Muscle of back (tissue), 13 donors: ENCODE measurements around the gene ATL3. TPM values are rescaled to one million over a fixed set of nuclear protein-coding genes. Genes with fewer than 3 reads are reported as not detected.
"Not testable (repeated sequence)": the region's sequence is repeated elsewhere in the genome, so short reads cannot be mapped to it uniquely, and the experiment has no call there.

Experiments
- DNase-seq, 3 donors: peaks; one replicate each; pipeline versions ENCODE4 v3.0.0 to v3.0.0-alpha.2; 2013
- long read RNA-seq, 9 donors: transcript quantifications; one replicate each; lab custom pipeline, GENCODE V29; 2026
- polyA plus RNA-seq, 10 donors: library from polyadenylated mRNA; unstranded; fragments of 120-200 nt; gene quantifications; one replicate each; pipeline ENCODE4 v1.2.1, GENCODE V29; 2013; ENCODE audit not compliant: insufficient read length in 10 of 10

ATL3 gene
- polyA plus RNA-seq, result 10 to 100 TPM; 14.9 to 24.1 (median 18.8) TPM
- long read RNA-seq, donor 1, full-length matches to known transcripts, result 2 of 2 reads
- long read RNA-seq, donor 1, partial matches to known transcripts, result 0 of 2 reads
- long read RNA-seq, donor 1, other reads (novel, unspliced or antisense), result 0 of 2 reads
- long read RNA-seq, donor 2, full-length matches to known transcripts, result 3 of 3 reads
- long read RNA-seq, donor 2, partial matches to known transcripts, result 0 of 3 reads
- long read RNA-seq, donor 2, other reads (novel, unspliced or antisense), result 0 of 3 reads
- long read RNA-seq, donor 3, result 0 reads
- long read RNA-seq, donor 4, full-length matches to known transcripts, result 1 of 1 reads
- long read RNA-seq, donor 4, partial matches to known transcripts, result 0 of 1 reads
- long read RNA-seq, donor 4, other reads (novel, unspliced or antisense), result 0 of 1 reads
- long read RNA-seq, donor 5, full-length matches to known transcripts, result 7 of 7 reads
- long read RNA-seq, donor 5, partial matches to known transcripts, result 0 of 7 reads
- long read RNA-seq, donor 5, other reads (novel, unspliced or antisense), result 0 of 7 reads
- long read RNA-seq, donor 6, full-length matches to known transcripts, result 6 of 6 reads
- long read RNA-seq, donor 6, partial matches to known transcripts, result 0 of 6 reads
- long read RNA-seq, donor 6, other reads (novel, unspliced or antisense), result 0 of 6 reads
- long read RNA-seq, donor 7, result 0 reads
- long read RNA-seq, donor 8, full-length matches to known transcripts, result 1 of 1 reads
- long read RNA-seq, donor 8, partial matches to known transcripts, result 0 of 1 reads
- long read RNA-seq, donor 8, other reads (novel, unspliced or antisense), result 0 of 1 reads
- long read RNA-seq, donor 9, result 0 reads

- peak; percentile 96 to 99 (median 96) for DNase-seq
Observed at GRCh38 chr11:63671322-63672155, at the start of gene ATL3. ATL3 (minus strand) TSS chr11:63671376; CDS start chr11:63671335, 41 bp downstream.

- DNase-seq, result no peak
Observed at GRCh38 chr11:63720611-63721010, 49.4 kb upstream of the ATL3 start.

- DNase-seq, result no peak
Observed at GRCh38 chr11:63719987-63720386, 48.8 kb upstream of the ATL3 start.

GRCh38 chr11:63719001-63719400, 47.8 kb upstream of the ATL3 start:
- DNase-seq, result no peak

- DNase-seq, result no peak
Observed at GRCh38 chr11:63716046-63716445, 44.9 kb upstream of the ATL3 start.

GRCh38 chr11:63713766-63714165, 42.6 kb upstream of the ATL3 start:
- no peak for DNase-seq

- no peak for DNase-seq
Observed at GRCh38 chr11:63711838-63712237, 40.7 kb upstream of the ATL3 start.

GRCh38 chr11:63710476-63711217, 39.5 kb upstream of the ATL3 start:
- DNase-seq, result peak in 1 of 3 donors; percentile 21

- DNase-seq, result no peak
Observed at GRCh38 chr11:63709336-63709884, 38.2 kb upstream of the ATL3 start.

GRCh38 chr11:63708764-63709163, 37.6 kb upstream of the ATL3 start:
- DNase-seq, result no peak

- no peak for DNase-seq
Observed at GRCh38 chr11:63705526-63705925, 34.4 kb upstream of the ATL3 start.

GRCh38 chr11:63699896-63700295, 28.7 kb upstream of the ATL3 start:
- DNase-seq, result no peak

GRCh38 chr11:63698976-63699733, 28.0 kb upstream of the ATL3 start:
- DNase-seq, result peak in 1 of 3 donors; percentile 11

- no peak for DNase-seq
Observed at GRCh38 chr11:63694596-63694995, 23.4 kb upstream of the ATL3 start.

- no peak for DNase-seq
Observed at GRCh38 chr11:63687845-63688244, 16.7 kb upstream of the ATL3 start.

GRCh38 chr11:63686926-63687325, 15.8 kb upstream of the ATL3 start:
- DNase-seq, result peak in 1 of 3 donors; percentile 15

- not testable (repeated sequence) for DNase-seq
Observed at GRCh38 chr11:63685158-63685721, 14.1 kb upstream of the ATL3 start.

- peak in 2 of 3 donors; percentile 34 to 44 for DNase-seq
Observed at GRCh38 chr11:63683133-63683991, 12.2 kb upstream of the ATL3 start.
